HPDE6-E6E7 (cell line): ENCODE data around the gene COPS9.

Experiments used
- DNase-seq: peaks from one replicate; pipeline ENCODE4 v3.0.0; 2011; ENCODE audit warnings: missing footprints; ENCODE audit errors: extremely low spot score

COPS9 gene

DNA sequence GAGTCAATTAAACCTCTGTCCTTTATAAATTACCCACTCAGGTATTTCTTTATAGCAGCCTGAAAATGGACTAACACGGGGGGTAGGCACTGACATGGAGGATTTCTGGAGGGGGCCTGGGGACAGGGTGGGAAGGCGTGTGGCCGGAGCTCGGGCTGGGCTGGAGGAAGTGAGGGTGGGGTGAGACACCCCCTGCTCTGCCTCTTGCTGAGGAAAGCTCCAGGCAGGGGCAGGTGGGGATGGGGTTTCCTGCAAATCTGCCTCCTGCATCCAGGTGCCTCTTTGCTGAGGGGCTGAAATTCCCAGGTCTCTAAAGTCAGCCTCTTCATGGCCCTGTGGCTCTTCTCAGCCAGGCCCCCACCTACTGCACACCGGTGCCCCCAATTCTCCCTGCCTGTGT is 30.1 kb upstream of the COPS9 start:
- DNase-seq = no peak

DNA sequence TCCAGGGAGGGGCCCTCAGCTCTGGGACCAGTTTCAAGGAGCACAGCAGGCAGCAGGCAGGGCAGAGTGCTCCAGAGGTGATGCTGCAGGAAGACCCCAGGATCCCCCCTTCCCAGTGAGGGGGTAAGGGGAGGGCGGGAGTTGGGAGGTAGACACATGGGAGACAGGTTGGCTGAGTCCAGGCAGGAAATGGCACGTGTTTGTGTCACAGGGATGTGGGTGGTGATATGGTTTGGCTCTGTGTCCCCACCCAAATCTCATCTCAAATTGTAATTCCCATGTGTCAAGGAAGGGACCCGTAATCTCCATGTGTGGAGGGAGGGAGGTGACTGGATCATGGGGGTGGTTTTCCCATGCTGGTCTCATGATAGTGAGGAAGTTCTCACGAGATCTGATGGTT is 29.6 kb upstream of the COPS9 start:
- no peak for DNase-seq

DNA sequence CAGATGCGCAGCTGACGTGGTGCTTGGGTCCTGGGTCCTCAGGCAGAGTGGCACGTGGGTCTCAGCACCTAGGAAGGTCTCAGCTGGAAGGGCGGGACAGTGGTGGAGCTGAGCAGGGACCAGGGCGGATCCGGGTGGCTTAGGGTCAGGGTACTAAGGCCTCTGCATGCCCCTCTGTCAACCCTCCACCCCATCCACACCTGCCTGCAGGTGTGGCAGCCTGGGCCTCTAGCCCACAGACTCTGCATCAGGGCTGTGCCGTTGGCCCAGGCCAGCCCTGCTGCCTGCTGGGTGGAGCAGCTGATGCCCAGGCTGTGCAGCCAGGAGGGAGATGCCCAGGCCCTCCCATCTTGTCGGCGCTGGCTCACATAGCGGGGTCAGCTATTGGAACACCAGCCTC is 28.9 kb upstream of the COPS9 start:
- no peak for DNase-seq

DNA sequence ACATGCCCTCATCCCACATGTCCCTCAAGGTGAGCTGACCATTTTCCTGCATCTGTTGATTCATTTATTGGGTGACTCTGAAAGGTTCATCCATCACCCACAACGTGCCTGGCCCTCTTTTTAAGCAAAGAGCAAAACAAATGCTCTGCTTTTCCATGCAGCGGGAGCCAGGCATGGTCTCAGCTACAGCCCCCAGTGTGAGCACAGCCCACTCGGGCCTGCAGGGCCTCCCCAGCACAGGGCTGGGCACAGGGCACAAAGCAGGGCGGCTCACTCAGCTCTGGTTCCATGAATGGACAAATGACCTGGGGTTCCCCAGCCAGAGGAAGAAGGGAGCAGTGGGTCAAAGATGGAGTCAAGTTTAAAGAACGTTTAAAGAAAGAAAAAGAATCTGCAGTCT is 28.5 kb upstream of the COPS9 start:
- no peak for DNase-seq

DNA sequence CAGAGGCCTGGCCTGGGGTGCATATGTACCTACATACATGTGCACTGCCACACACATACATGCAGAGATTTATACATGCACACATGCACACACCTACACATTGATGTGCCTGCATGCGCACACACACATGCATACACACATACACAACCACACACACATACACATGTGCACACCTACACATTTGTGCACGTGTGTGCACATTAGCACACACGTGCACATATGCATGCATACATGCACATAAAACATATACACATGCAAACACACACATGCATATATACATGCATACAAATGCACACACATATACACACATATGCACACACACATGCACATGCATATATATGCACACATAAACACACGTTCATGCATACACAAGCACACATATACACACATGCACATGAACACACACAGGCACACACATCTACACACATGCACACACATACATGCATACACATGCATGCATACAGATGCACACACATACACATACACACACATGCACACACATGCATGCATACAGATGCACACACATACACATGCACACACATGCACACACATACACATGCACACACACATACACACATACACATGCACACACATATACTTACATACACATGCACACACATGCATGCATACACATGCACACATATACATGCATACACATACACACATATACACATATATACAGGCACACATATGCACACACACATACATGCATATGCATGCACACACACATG is 27.9 kb upstream of the COPS9 start:
- DNase-seq = no peak

DNA sequence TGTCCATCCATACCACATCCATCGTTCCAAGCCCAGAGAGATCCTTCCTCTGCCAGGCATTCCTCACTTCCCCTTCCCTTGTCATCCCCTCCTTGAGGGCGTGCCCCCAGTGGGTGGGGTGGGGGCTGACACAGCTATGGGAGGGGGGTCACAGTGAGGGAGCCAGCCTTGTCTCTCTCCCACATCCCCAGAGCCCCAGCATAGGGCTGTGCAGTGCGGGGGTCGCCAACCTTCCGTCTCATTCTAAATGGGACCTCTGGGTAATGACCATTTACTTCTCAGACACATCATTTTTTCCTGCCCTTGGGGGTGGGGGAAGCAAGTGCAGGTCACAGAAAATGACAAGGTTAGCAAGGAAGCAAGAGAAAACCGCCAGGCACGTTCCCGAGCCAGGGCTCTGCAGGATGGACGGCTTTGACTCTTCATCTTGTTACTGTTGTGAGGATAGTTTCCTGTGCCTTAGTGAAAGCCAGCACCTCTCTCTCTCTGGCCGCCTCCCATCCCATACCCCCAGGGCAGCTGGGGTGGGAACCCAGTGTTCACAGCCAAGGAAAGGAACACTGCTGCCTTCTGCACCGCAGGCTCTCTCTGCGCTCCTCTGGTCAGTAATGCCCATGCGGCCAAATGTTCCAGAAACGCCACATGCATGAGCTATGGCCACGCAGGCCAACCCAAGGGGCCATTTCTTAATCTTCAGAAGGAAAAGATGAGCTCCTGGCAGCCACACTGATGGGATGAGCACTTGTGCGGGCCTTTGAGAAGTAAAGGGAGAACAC is 27.0 kb upstream of the COPS9 start:
- no peak for DNase-seq

DNA sequence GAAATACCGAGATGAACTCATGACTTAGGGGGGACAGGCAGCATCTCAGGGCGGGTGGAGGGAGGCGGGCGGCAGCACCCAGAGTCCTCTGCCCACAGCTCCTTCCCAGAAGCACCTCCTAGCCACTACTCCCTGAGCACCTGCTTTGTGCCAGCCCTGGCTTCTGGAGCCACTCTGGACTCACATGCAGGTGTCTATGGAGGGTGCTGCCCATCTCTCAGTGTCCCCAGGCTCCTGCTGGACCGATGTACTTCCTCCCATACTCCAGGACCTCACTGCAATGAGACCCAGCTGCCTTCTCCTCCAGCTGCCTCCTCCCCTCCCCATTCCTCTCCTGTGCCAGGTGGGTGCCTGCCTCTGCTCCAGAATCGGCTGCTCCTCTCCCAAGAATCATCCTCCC is 26.4 kb upstream of the COPS9 start:
- no peak for DNase-seq

DNA sequence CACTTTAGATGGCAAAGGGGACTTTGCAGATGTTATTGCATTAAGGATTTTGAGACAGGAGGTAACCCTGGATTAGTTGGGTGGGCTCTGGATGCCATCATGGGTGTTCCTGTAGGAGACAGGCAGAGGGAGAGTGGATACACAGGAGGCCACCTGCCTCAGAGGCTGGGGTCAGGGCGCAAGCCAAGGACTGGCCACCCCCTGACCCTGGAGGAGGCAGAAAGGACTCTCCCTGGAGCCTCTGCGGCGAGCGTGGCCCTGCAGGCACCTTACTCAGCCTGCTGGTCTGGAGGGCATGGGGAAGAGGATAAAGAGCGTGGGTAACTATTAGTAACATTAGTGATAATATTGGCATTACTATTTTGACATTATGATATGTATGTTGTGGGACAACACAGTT is 25.9 kb upstream of the COPS9 start:
- DNase-seq = no peak

DNA sequence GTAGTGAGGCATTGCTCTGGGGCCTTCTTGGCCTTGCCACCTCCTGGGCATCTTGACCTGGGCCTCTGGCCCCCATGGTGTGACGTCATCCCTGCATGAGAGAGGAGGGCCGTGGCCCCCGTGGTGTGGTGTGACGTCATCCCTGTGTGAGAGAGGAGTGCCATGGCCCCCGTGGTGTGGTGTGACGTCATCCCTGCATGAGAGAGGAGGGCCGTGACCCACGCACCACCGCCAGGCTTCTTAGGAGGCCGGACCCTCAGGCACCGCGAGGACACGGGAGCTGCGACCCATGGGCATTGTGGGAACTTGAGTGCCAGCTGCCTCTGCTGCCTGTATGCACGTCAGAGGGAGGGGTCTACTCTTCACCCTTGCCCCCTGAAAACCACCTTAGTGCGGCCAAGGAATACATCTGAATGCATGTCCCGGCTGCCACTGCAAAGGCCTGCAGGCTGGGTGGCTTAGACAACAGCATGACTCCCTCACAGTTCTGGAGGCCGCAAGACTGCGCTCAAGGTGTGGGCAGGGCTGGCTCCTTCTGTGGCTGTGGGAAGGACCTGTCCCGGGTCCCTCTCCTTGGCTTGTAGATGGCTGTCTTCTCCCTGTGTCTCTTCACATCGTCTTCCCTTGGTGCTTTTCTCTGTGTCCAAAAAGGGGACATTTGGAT is 25.1 kb upstream of the COPS9 start:
- no peak for DNase-seq

DNA sequence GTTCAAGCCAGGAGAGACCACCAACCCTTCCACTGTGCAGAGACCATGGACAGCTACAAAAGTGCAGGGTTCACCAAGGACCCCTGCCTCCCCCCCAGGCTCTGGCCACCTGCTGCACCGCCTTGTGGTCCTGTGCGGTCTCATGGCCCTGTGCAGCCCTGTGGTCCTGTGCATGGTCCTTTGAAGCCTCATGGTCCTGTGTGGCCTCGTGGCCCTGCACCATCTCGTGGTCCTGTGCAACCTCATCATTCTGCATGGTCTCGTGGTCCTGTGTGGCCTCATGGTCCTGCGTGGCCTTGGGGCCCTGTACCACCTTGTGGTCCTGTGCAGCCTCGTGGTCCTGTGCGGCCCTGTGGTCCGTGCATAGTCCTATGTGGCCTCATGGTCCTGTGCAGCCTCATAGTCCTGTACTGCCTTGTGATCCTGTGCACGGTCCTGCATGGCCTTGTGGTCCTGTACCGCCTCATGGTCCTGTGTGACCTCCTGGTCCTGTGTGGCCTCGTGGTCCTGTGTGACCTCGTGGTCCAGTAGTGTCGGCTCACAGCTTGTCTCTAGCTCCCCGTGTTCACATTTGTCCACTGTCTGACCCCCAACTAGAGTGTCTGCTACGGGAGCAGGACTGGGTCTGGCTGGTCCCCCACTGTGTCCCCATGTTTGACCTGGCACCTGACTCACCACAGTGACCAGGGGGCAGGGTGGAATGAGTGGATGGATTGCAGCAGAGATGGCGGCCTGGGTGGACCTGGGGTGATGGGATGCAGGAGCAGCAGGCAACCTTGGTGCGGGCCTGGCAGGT is 24.4 kb upstream of the COPS9 start:
- no peak for DNase-seq

DNA sequence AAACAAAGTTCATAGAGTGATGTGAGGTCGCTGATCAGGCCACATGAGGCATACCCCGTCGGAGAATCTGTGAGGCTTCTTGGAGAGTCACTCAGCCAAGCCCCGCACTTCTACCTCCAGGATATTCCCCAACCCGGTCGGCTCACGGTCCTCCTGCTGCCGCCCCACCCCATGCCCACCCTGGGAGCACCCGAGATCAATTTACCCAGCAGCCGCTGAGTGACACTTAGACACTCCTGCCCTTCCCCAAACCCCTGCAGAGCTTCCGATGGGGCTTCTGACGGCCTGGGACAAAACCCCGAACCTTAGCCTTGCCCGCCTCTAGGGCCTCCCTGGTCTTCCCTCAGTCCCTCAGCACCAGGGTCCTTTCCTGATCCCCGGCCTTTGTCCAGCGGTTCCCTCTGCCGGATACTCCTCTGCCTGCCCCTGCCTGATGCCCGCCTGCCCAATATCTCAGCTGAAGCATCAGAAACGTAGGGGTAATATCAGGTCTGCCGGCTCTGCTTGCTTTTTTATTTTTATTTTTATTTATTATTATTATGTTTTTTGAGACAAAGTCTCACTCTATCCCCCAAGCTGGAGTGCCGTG is 23.2 kb upstream of the COPS9 start:
- DNase-seq = no peak

DNA sequence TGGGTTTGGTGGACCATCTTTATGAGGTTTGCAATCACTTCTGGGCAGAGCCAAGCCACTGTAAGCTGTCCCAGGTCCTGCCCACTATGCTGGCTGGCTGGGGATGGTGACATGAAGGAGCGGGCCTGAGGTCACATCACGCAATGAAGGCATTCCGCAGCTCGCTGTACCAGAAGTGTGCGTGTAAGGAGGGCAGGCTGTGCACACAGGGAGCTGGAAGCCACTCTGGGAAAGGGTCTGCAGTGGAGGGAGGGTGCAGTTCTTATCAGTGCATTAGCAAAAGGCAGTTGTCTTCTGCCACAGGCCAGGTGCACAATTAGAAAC is 21.0 kb upstream of the COPS9 start:
- DNase-seq = no peak

DNA sequence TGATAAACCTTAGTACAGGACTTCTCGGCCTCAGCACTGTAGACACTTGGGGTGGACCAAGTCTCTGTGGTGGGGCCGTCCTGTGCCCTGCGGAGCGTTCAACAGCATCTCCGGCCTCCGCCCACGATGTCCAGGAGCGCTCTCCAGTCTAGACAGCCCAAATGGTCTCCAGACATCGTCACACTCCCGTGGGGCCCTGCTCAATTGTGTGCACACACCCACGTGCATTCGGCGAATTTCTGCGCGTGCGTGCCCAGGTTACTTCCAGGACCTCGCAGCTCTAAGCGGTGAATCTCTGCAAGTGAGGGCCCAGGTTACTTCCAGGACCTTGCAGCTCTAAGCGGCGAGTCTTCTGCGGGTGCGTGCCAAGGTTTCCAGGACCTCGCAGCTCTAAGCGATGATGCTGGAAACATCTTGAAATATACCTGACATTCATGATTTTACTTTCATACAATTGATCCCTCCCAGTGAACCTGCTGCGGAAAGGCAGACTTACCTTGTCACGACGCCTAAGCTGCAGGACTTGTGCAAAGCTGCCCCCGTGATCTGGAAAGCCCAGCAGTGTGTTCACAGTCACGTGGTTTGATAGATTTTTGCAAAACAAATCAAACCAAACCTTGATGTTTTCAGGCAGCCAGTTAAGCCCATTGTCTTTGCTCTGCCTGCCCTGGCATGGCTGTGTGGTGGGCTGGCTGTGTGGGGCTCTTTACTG is 20.5 kb upstream of the COPS9 start:
- no peak for DNase-seq

DNA sequence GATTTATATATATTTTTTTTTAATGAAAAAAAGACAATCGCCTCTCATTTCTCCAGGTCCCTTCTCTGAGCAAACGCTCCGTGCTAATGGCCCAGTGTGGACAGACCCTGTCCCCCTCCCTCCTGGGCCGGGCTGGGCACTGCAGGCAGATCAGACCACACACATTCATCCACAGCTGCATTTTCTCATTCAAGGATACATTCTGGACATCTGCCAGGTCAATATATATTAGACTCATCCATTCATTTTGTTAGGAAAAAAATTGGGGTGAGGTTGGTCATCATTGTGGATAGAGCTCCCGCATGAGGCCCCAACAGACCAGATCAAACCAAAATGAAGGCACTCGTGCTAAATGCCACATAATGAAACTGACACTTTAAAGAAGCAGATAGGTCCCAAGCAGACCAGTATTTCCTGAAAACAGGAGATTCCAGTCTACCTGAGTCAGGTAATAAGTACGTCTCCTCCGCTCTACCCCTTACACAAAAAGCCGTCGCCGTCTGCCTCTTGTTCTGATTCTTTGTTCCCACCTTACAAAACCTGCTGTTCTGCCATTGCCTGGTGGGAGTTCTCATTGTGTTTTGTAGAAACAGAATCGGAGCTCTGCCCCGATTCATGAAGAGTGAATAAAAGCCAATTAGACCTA is 19.8 kb upstream of the COPS9 start:
- no peak for DNase-seq

DNA sequence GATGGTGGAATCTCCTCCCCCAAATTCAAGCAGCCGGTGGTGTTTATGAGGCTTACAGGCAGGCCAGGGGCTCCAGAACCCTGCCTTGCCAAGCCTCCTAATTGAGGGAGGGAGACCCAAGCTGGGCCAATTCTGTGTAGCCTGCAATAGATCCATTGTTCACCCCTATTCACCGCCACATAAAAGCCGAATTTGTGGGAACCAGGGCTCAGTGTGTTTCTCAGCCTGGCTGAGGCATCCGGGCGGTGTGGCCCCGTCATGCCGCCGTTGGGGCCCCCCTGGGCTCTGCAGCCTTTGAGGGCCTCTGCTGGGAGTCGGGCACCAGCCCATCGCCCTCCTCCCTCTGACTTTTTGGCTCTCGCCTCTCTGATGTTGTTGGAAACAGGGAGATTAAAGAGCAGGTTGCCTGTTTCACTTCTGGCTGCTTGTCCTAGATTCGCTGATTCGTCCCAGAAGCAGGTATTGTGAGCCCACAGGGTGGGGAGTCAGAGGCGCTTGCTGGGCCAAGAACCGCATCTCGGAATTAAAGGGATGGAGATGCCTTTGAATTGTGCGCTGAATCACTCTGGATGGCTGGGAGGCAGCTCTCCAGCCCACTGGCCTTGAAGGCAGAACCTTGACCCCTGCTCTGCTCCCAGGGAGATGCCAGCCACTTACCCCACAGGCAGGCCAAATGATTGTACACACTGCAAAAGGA is 19.1 kb upstream of the COPS9 start:
- DNase-seq = no peak

DNA sequence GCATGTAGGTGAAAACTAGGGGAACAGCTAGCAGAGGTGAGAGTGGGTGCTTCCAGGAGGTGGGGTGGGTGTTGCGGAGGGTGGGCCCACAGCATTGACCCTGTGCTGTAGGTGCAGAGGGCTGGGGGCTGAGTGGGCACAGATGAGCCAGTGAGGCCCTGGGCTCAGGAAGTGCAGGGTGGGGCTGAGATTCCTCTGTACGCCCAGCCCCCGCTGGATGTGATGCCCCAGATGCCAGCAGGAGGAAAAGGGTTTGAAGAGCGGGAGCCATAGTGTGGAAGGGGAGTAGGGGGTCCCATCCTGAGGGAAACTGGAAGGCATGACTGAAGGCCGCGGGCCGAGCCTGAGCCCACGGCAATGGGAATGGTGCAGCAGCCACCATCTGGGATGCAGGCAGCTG is 18.5 kb upstream of the COPS9 start:
- DNase-seq = no peak

DNA sequence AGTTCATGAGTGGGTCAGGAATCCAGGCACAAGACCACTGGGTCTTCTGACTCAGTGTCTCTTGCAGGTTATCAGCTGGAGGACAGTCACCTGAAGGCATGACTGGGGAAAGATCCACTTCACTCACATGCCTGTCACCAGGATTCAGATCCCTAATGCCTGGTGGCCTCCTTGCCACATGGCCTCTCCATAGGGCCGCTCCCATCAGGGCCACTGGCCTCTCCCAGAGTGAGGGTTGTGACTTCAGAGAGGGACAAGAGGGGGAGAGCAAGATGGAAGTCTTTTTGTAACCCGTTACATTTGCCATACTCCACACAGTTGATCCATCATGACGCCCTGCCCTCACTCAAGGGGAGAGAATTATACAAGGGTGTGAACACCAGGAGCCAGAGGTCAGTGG is 17.3 kb upstream of the COPS9 start:
- no peak for DNase-seq

DNA sequence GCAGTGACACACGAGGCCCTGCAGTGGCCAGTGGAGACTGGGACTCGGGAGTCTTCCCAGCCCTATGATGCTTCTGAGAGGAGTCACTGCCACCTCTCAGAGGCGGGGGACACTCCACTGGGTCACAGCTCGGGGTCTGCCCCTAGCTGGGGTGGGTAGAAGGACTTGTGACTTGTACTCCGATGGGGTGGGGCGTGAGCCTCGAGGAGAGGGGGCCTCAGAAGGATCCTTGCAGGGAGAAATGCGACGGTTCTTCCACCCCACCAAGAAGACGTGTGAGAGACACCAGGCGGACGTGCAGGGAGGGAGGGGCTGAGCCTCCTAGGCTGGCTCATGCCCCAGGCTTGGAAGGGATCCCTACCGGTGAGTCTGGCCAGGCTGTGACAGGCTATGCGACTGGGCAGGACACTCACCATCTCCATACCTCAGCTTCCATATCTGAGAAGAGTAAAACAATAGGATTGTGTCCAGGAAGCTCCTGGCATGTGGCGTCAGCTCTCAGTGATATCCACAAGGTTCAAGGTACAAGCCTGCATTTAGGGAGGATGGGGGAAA is 15.4 kb upstream of the COPS9 start:
- no peak for DNase-seq

DNA sequence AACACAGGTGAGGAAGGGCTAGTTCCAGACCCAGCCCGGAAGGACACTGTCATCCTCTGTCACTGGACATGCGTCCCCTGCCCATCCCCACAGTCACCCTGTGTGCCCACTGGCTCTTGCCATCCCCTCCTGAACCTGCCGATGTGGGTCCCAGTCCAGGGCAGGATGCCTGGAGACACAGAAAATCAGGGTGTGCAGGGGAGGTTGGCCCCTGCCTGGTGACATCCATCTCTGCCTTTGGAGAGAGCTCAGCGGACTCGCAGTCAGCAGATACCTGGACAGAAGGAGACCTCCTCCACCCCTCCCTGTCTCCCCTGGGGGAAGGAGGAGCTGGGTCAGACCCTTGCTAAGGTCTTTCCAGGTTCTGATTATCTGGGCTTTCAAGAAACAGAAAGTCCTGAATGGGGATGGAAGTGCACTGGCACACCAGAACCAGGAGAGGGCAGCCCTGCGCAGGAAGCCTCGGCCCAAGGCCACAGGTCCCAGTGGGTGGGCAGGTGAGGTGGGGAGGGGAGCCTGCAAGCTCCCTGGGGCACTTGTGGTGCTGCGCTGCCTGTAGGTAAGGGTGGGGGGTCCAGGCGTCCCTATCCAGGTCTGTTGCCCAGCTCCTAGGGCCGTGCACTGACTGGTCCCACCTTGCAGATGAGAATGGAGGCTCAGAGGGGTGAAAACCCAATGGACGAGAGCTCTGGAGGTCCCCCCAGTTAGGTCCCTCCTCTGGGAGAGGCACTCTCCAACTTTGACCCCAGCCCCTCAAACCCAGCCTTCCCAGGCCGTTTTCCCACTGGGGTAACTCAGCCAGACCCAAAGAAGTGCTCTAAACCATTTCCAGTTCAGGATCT is 14.1 kb upstream of the COPS9 start:
- DNase-seq = peak; percentile 58
